B cell (primary cell): Measurements from ENCODE around the gene PEX6. TPM values are rescaled to one million over a fixed set of nuclear protein-coding genes. Genes with fewer than 3 reads are reported as not detected.

Source experiments
- ATAC-seq: fragments of 200-7000 bp; cut with Tn5 transposase; one replicate; pipeline ENCODE4 v1.10.0; 2021; ENCODE audit warnings: low read depth, mild to moderate bottlenecking, moderate number of reproducible peaks, moderate library complexity
- CTCF ChIA-PET: fragments of 350-600 bp; sonication (Branson Sonifier 250); formaldehyde crosslinking; loops from one replicate; lab custom pipeline; 2021; ENCODE audit warnings: antibody characterized with exemption, inconsistent platforms; lab: Charles Lee
- POLR2A ChIA-PET: fragments of 350-600 bp; sonication (Branson Sonifier 250); formaldehyde crosslinking; loops from one replicate; lab custom pipeline; 2021; ENCODE audit warnings: antibody characterized with exemption; lab: Charles Lee
- DNase-seq: peaks from one replicate; pipeline ENCODE4 v3.0.0; 2013
- H2AFZ ChIP-seq: 2 replicates; pipeline ENCODE4 v1.6.1; 2012; ENCODE audit warnings: mild to moderate bottlenecking, low read depth, low read length; ENCODE audit not compliant: insufficient read depth, poor library complexity, severe bottlenecking
- H3K27ac ChIP-seq, 2 donors: 1 replicate in 1 of 2; 2 replicates in 1 of 2; pipeline ENCODE4 v1.5.1; 2012 to 2013; ENCODE audit warnings: low read length in 2 of 2, mild to moderate bottlenecking in 2 of 2, moderate library complexity in 1 of 2
- H3K27me3 ChIP-seq, 4 experiments: fragments of 200-600 bp in 1 of 4; sonication (generic) in 1 of 4; replicated peaks in 1 of 4; 1 replicate in 2 of 4; 2 replicates in 2 of 4; pipeline versions ENCODE4 v1.6.1 to v1.7.0; 2013 to 2016; ENCODE audit warnings: low read length in 3 of 4, mild to moderate bottlenecking in 2 of 4, mixed read lengths in 1 of 4, moderate library complexity in 1 of 4; ENCODE audit not compliant: insufficient read depth in 4 of 4, control insufficient read depth in 3 of 4; ENCODE audit errors: control extremely low read depth in 1 of 4
- H3K36me3 ChIP-seq, 2 experiments: replicated peaks in 1 of 2; 1 replicate in 1 of 2; 2 replicates in 1 of 2; pipeline versions ENCODE4 v1.6.1 to v1.7.1; 2013; ENCODE audit warnings: low read length in 1 of 2; ENCODE audit not compliant: insufficient read depth in 2 of 2, control insufficient read depth in 1 of 2; ENCODE audit errors: control extremely low read depth in 1 of 2, extremely low read depth in 1 of 2
- H3K4me1 ChIP-seq, 2 donors: fragments of 200-600 bp in 1 of 2; sonication (generic) in 1 of 2; 1 replicate in 1 of 2; 2 replicates in 1 of 2; pipeline versions ENCODE4 v1.5.1 to v1.6.1; 2013 to 2017; ENCODE audit warnings: low read length in 2 of 2; ENCODE audit not compliant: control insufficient read depth in 2 of 2, insufficient read depth in 2 of 2
- H3K4me2 ChIP-seq: replicated peaks from 2 replicates; pipeline ENCODE3; 2012; ENCODE audit warnings: mild to moderate bottlenecking, low read depth, low read length; ENCODE audit not compliant: poor library complexity, severe bottlenecking
- H3K4me3 ChIP-seq, 5 experiments: fragments of 200-600 bp in 1 of 5; sonication (generic) in 1 of 5; 1 replicate in 3 of 5; 2 replicates in 2 of 5; pipeline versions ENCODE4 v1.5.1 to v1.7.0; 2011 to 2016; ENCODE audit warnings: low read length in 4 of 5, mild to moderate bottlenecking in 4 of 5, low read depth in 2 of 5, control low read depth in 1 of 5, moderate library complexity in 1 of 5; ENCODE audit not compliant: insufficient read depth in 1 of 5; ENCODE audit errors: control extremely low read depth in 1 of 5, extremely low read depth in 1 of 5
- H3K79me2 ChIP-seq: fragments of 200-600 bp; sonication (generic); one replicate; pipeline ENCODE4 v1.6.0; 2016; ENCODE audit warnings: low read length; ENCODE audit not compliant: control insufficient read depth, insufficient read depth
- H3K9ac ChIP-seq: fragments of 200-600 bp; sonication (generic); 2 replicates; pipeline ENCODE4 v1.6.1; 2017; ENCODE audit warnings: mild to moderate bottlenecking, low read length, moderate library complexity
- H3K9me3 ChIP-seq, 3 donors: one replicate each; pipeline versions ENCODE4 v1.6.1 to v1.7.1; 2013; ENCODE audit warnings: low read length in 2 of 3; ENCODE audit not compliant: control insufficient read depth in 2 of 3, insufficient read depth in 1 of 3; ENCODE audit errors: control extremely low read depth in 1 of 3
- H4K20me1 ChIP-seq: 2 replicates; pipeline ENCODE4 v1.6.0; 2012; ENCODE audit warnings: mild to moderate bottlenecking, low read length; ENCODE audit not compliant: insufficient read depth, control insufficient read depth, poor library complexity, severe bottlenecking
- H3K27ac Mint-ChIP-seq: one replicate; pipeline ENCODE4 v1.8.0; 2021; ENCODE audit warnings: mixed read lengths
- H3K27me3 Mint-ChIP-seq: one replicate; pipeline ENCODE4 v1.8.0; 2021; ENCODE audit warnings: mixed read lengths
- H3K4me1 Mint-ChIP-seq: one replicate; pipeline ENCODE4 v1.8.0; 2021; ENCODE audit warnings: mixed read lengths
- H3K4me3 Mint-ChIP-seq: one replicate; pipeline ENCODE4 v1.8.0; 2021; ENCODE audit warnings: mixed read lengths
- H3K9me3 Mint-ChIP-seq: one replicate; pipeline ENCODE4 v1.8.0; 2022; ENCODE audit warnings: mixed read lengths; ENCODE audit not compliant: insufficient read depth
- EZH2 ChIP-seq: IDR thresholded peaks from 2 replicates; pipeline ENCODE4 v1.6.1; 2012; ENCODE audit warnings: borderline replicate concordance, low read depth, mild to moderate bottlenecking, moderate library complexity, low read length; ENCODE audit not compliant: insufficient read depth, poor library complexity, severe bottlenecking
- WGBS: methylation state at CpG from one replicate; pipeline ENCODE4 v1.1.5; 2013; ENCODE audit warnings: missing lambda C conversion rate; ENCODE audit not compliant: insufficient coverage; 5-methylcytosine and 5-hydroxymethylcytosine counted together
- intact Hi-C: fragments of 100-400 bp; cut with micrococcal nuclease; formaldehyde crosslinking; loops from one replicate; pipeline ENCODE4 v1.10.0; 2022
- polyA plus RNA-seq: library from polyadenylated mRNA; depleted of rRNA; stranded (reverse); fragments of >200 nt; gene quantifications from 2 replicates; pipeline ENCODE4 v1.2.3, GENCODE V29; 2012
- total RNA-seq, 2 donors: library from RNA; stranded (reverse); fragments of 120-200 nt in 1 of 2; gene quantifications; 1 replicate in 1 of 2; 2 replicates in 1 of 2; pipeline versions ENCODE4 v1.2.3 to v1.2.4, GENCODE V29; 2013 to 2022
- TF ChIP-seq, protein P1 (sequence below): fragments of 200-600 bp; IDR thresholded peaks from one replicate; pipeline ENCODE4 v1.8.0; 2022; ENCODE audit warnings: antibody characterized with exemption, mild to moderate bottlenecking

Gene PEX6
- total and polyA plus RNA-seq, 2 donors (not counting 1 experiment from before 2014, with no cell fraction given): 16.0 to 16.6 TPM

- H3K36me3 ChIP-seq: peaks cover 1 to 57% of the 10 kb centered on the region in 2 experiments
- H3K27ac Mint-ChIP-seq: peak overlapping the region; percentile 76
- H3K4me1 ChIP-seq: peaks cover 51 to 64% of the 10 kb centered on the region in 2 donors
- peaks cover 74% of the 10 kb centered on the region for H4K20me1 ChIP-seq
- no peaks in the 10 kb centered on the region for H3K9me3 ChIP-seq
- H3K27ac ChIP-seq: peak overlapping the region; percentile 45 to 97
- H3K79me2 ChIP-seq: peaks cover 70% of the 10 kb centered on the region
- H3K27me3 ChIP-seq: no peaks in the 10 kb centered on the region
- peaks cover 61% of the 10 kb centered on the region for H3K4me1 Mint-ChIP-seq
- intact Hi-C loops: no loop called here
- no peak for TF ChIP-seq EZH2
- TF ChIP-seq, protein P1, sequence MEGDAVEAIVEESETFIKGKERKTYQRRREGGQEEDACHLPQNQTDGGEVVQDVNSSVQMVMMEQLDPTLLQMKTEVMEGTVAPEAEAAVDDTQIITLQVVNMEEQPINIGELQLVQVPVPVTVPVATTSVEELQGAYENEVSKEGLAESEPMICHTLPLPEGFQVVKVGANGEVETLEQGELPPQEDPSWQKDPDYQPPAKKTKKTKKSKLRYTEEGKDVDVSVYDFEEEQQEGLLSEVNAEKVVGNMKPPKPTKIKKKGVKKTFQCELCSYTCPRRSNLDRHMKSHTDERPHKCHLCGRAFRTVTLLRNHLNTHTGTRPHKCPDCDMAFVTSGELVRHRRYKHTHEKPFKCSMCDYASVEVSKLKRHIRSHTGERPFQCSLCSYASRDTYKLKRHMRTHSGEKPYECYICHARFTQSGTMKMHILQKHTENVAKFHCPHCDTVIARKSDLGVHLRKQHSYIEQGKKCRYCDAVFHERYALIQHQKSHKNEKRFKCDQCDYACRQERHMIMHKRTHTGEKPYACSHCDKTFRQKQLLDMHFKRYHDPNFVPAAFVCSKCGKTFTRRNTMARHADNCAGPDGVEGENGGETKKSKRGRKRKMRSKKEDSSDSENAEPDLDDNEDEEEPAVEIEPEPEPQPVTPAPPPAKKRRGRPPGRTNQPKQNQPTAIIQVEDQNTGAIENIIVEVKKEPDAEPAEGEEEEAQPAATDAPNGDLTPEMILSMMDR: no peak
- ATAC-seq (no peak), DNase-seq (no peak)
- no peaks in the 10 kb centered on the region for H3K9me3 Mint-ChIP-seq
- H2AFZ ChIP-seq: no peak overlapping the region
- H3K9ac ChIP-seq: peak overlapping the region; percentile 17
- H3K27me3 Mint-ChIP-seq: no peaks in the 10 kb centered on the region
- POLR2A ChIA-PET: interaction anchor here (1.6 kb wide), 1 partner anchor 26 kb away, joined by 4 read pairs; no protein-coding TSS in a partner anchor
- WGBS: 100% methylated on average over 1 of the region's 3 CpGs
- CTCF ChIA-PET: interaction anchor here (1.3 to 2.5 kb wide), 2 partner anchors 46 to 52 kb away, joined by 4 to 6 read pairs; partner anchors contain the start of genes PEX6 and PPP2R5D
- peak overlapping the region; percentile 56 for H3K4me2 ChIP-seq
- peak overlapping the region; percentile 100 for H3K4me3 Mint-ChIP-seq
- H3K4me3 ChIP-seq: peak overlapping the region in 2 of 5 experiments; percentile 18 to 31
Observed at GRCh38 chr6:42932412-42932811, 46.6 kb downstream of the PEX6 start.

DNA sequence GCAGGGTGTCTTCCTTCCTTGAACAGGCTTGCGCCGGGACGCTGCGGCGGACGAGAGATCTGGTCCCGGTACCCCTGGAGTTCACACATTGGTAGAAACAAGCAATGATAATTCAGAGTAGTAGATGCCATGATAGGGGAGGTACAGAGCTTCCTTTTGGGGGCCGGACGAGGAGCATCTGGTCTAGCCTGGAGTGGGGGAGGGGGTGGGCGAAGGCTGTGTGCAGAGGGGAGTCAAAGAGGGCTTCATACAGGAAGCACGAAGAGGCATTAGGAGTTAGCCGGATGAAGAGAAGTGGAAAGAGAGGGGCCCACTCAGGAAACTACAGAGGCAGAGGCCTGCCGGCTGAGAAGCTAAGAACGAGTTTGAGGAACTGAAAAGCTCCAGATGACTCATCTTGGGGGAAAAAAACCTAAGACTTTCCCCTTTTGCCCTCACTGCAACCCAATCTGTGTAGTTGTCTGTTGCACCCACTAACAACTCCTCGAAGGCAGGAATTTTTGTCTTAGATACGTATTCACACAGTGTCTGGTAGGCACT is 49.1 kb downstream of the PEX6 start:
- 1% methylated on average over 12 of the region's 16 CpGs for WGBS
- H3K9ac ChIP-seq: peak overlapping the region; percentile 85
- peaks cover 54% of the 10 kb centered on the region for H3K79me2 ChIP-seq
- H3K4me1 Mint-ChIP-seq: peaks cover 54% of the 10 kb centered on the region
- H3K4me1 ChIP-seq: peaks cover 46 to 54% of the 10 kb centered on the region in 2 donors
- TF ChIP-seq, protein P1: no peak
- no peak for TF ChIP-seq EZH2
- peaks cover 49% of the 10 kb centered on the region for H4K20me1 ChIP-seq
- ChIA-PET CTCF (interaction anchor here (0.6 to 2.1 kb wide), 11 partner anchors 17 to 1149 kb away, joined by 3 to 8 read pairs (median 5); partner anchors contain the start of genes CUL9, KLHDC3, MEA1 and PPP2R5D), POLR2A (interaction anchor here (0.6 to 3.2 kb wide), 29 partner anchors 14 to 1458 kb away, joined by 3 to 53 read pairs (median 5); partner anchors contain the start of genes BICRAL, CDC5L, CUL7 and DNPH1)
- no peaks in the 10 kb centered on the region for H3K27me3 Mint-ChIP-seq
- no peaks in the 10 kb centered on the region for H3K27me3 ChIP-seq
- peaks cover 1 to 31% of the 10 kb centered on the region in 2 experiments for H3K36me3 ChIP-seq
- H3K27ac Mint-ChIP-seq: peak overlapping the region; percentile 100
- peak overlapping the region; percentile 94 to 97 for H3K27ac ChIP-seq
- H2AFZ ChIP-seq: peak overlapping the region; percentile 83
- intact Hi-C loops: loop anchor here (1.0 to 10.0 kb wide), 15 partner anchors 29 to 699 kb away; partner anchors contain the start of genes BICRAL, CUL9, GTPBP2 and KLC4
- H3K9me3 ChIP-seq: no peaks in the 10 kb centered on the region
- H3K4me3 ChIP-seq: peak overlapping the region; percentile 86 to 89 (median 87)
- H3K4me3 Mint-ChIP-seq: peak overlapping the region; percentile 100
- ATAC-seq (peak; percentile 52), DNase-seq (peak; percentile 91)
- peak overlapping the region; percentile 94 for H3K4me2 ChIP-seq
- H3K9me3 Mint-ChIP-seq: no peaks in the 10 kb centered on the region
